PC-9 (cell line): ENCODE data around the gene COL5A1. TPM values are rescaled to one million over a fixed set of nuclear protein-coding genes. Genes with fewer than 3 reads are reported as not detected.

Experiments used
- BruUV-seq: library from RNA; stranded (reverse); fragments of 400-500 nt; replicated peaks from 2 replicates; lab custom pipeline; 2021; lab: Mats Ljungman, UMichigan
- CTCF ChIA-PET: fragments of 300-600 bp; sonication (Branson Sonifier 250); formaldehyde crosslinking; loops from one replicate; lab custom pipeline; 2022; ENCODE audit warnings: antibody characterized with exemption; lab: Charles Lee
- POLR2A ChIA-PET: fragments of 300-600 bp; sonication (Branson Sonifier 250); formaldehyde crosslinking; loops from one replicate; lab custom pipeline; 2022; ENCODE audit warnings: antibody characterized with exemption; ENCODE audit not compliant: unreplicated experiment; lab: Charles Lee
- DNase-seq, 2 experiments: peaks; one replicate each; pipeline versions ENCODE4 v3.0.0 to v3.0.0-alpha.2; 2015 to 2022; ENCODE audit warnings: mixed read lengths in 1 of 2
- H2AFZ ChIP-seq: fragments of 200-600 bp; sonication (generic); 2 replicates; pipeline ENCODE4 v1.8.1; 2017; ENCODE audit warnings: antibody characterized with exemption
- H3F3A ChIP-seq: fragments of 200-600 bp; sonication (generic); 2 replicates; pipeline ENCODE4 v1.8.1; 2017; ENCODE audit warnings: antibody characterized with exemption, mild to moderate bottlenecking, low read depth; ENCODE audit not compliant: insufficient read depth
- H3K27ac ChIP-seq: fragments of 200-600 bp; sonication (generic); 2 replicates; pipeline ENCODE4 v1.6.1; 2016; ENCODE audit warnings: mixed run types
- H3K27me3 ChIP-seq: fragments of 200-600 bp; sonication (generic); 2 replicates; pipeline ENCODE4 v1.6.1; 2016; ENCODE audit warnings: low read depth, mixed run types; ENCODE audit not compliant: insufficient read depth
- H3K36me3 ChIP-seq: fragments of 200-600 bp; sonication (generic); 2 replicates; pipeline ENCODE4 v1.6.1; 2016; ENCODE audit warnings: low read depth, mixed run types
- H3K4me1 ChIP-seq: fragments of 200-600 bp; sonication (generic); replicated peaks from 2 replicates; pipeline ENCODE4 v1.6.1; 2016; ENCODE audit warnings: mixed run types; ENCODE audit not compliant: insufficient read depth
- H3K4me2 ChIP-seq: fragments of 200-600 bp; sonication (generic); 2 replicates; pipeline ENCODE4 v1.6.1; 2017; ENCODE audit warnings: mixed run types
- H3K4me3 ChIP-seq: fragments of 200-600 bp; sonication (generic); 2 replicates; pipeline ENCODE4 v1.6.1; 2016; ENCODE audit warnings: mixed run types
- H3K79me2 ChIP-seq: fragments of 200-600 bp; sonication (generic); 2 replicates; pipeline ENCODE4 v1.6.1; 2017; ENCODE audit warnings: low read depth, mixed run types
- H3K9me2 ChIP-seq: fragments of 200-600 bp; sonication (generic); 2 replicates; pipeline ENCODE4 v1.8.1; 2017; ENCODE audit warnings: mild to moderate bottlenecking; ENCODE audit not compliant: insufficient read depth
- H3K9me3 ChIP-seq: fragments of 200-600 bp; sonication (generic); 2 replicates; pipeline ENCODE4 v1.8.1; 2016; ENCODE audit warnings: low read depth; ENCODE audit not compliant: insufficient read depth
- H4K20me1 ChIP-seq: fragments of 200-600 bp; sonication (generic); 2 replicates; pipeline ENCODE4 v1.8.1; 2017; ENCODE audit not compliant: insufficient read depth
- EZH2 ChIP-seq: fragments of 200-600 bp; sonication (generic); IDR thresholded peaks from 2 replicates; pipeline ENCODE4 v1.8.0; 2017; ENCODE audit warnings: antibody characterized with exemption, low read depth
- intact Hi-C: fragments of 100-400 bp; cut with micrococcal nuclease; formaldehyde crosslinking; loops from one replicate; pipeline ENCODE4 v1.10.0; 2022; ENCODE audit not compliant: unreplicated experiment
- total RNA-seq: library from RNA; stranded (reverse); gene quantifications from 2 replicates; pipeline ENCODE4 v1.2.3, GENCODE V29; 2021
- TF ChIP-seq, protein P1 (sequence below): fragments of 200-600 bp; sonication (generic); conservative IDR thresholded peaks from 2 replicates; pipeline ENCODE4 v1.6.1; 2017; ENCODE audit warnings: mixed run types, antibody characterized with exemption, mild to moderate bottlenecking, moderate library complexity

Gene COL5A1
- total RNA-seq, 1 experiment from 2014 or later, result 15.2 TPM

DNA sequence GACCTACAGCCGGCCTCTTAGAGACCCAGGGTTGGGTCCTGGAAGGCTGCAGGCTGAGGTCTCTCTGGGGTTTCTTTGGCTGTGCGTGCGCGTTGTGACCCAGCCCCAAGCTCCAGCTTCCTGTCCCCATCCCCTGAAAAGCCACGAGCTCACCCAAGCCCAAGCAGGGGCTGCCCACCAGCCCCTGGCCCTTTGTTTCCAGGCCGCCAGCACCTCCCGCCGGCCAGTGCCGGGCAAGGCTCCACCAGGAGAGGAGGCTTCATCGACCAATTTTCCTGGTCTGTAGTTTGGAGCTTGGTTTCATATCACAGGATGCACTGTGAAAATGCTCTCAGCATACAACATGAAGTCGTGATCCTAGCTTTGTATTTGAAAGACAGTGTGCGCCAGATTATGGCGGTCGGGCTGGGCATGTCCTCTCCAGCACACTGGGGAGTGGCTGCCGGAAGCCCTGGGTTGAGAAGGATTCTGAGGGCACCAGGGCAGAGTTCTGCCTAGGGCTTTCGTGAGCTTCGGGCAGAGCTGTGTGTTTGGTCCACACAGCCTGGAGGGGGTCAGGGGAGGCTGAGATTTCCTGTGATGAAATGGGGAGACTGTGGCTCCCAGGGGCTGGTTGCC lies 78.6 kb downstream of the COL5A1 start:
- no peak for DNase-seq
- ChIA-PET POLR2A (no interaction called here), CTCF (no interaction called here)
- no TSS peak for BruUV-seq
- Histone ChIP-seq H3K4me2 (no peak overlapping the region), H2AFZ (no peak overlapping the region), H3K27me3 (peaks cover 91% of the 10 kb centered on the region), H3K79me2 (no peaks in the 10 kb centered on the region), H4K20me1 (no peaks in the 10 kb centered on the region), H3K9me3 (no peaks in the 10 kb centered on the region), H3K36me3 (no peaks in the 10 kb centered on the region), H3F3A (no peaks in the 10 kb centered on the region), H3K4me1 (no peaks in the 10 kb centered on the region), H3K4me3 (no peak overlapping the region), H3K9me2 (no peaks in the 10 kb centered on the region), H3K27ac (no peak overlapping the region)
- TF ChIP-seq, protein P1, sequence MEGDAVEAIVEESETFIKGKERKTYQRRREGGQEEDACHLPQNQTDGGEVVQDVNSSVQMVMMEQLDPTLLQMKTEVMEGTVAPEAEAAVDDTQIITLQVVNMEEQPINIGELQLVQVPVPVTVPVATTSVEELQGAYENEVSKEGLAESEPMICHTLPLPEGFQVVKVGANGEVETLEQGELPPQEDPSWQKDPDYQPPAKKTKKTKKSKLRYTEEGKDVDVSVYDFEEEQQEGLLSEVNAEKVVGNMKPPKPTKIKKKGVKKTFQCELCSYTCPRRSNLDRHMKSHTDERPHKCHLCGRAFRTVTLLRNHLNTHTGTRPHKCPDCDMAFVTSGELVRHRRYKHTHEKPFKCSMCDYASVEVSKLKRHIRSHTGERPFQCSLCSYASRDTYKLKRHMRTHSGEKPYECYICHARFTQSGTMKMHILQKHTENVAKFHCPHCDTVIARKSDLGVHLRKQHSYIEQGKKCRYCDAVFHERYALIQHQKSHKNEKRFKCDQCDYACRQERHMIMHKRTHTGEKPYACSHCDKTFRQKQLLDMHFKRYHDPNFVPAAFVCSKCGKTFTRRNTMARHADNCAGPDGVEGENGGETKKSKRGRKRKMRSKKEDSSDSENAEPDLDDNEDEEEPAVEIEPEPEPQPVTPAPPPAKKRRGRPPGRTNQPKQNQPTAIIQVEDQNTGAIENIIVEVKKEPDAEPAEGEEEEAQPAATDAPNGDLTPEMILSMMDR, result no peak
- TF ChIP-seq EZH2, result no peak
- intact Hi-C loops, result no loop called here

DNA sequence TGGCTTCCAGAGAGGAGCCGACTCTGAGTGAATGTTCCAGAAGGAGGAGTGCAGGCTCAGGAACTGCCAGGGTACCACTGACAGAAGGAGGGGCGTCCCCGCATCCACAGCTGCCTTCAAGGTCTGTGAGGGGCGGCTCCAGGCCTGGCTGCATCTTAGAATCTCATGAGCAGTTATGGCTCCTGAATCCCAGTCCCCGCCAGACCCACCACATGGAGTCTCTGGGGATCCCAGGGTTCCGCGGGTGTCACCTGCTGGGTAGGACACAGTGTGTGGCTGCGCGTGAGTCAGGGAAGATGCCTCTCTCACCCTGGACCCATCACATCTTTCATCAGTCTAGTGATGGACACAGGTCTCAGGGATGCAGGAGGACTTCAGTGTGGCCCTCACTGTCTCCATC lies 79.2 kb downstream of the COL5A1 start:
- no peak overlapping the region for H3K4me3 ChIP-seq
- H3K27me3 ChIP-seq, result peaks cover 95% of the 10 kb centered on the region
- ChIA-PET POLR2A (no interaction called here), CTCF (no interaction called here)
- DNase-seq, result no peak
- no TSS peak for BruUV-seq
- H3K4me1 ChIP-seq, result no peaks in the 10 kb centered on the region
- H3K9me2 ChIP-seq, result no peaks in the 10 kb centered on the region
- no peaks in the 10 kb centered on the region for H3K36me3 ChIP-seq
- TF ChIP-seq EZH2, result no peak
- TF ChIP-seq, protein P1, result no peak
- intact Hi-C loops, result no loop called here
- no peak overlapping the region for H2AFZ ChIP-seq
- H3F3A ChIP-seq, result no peaks in the 10 kb centered on the region
- no peak overlapping the region for H3K4me2 ChIP-seq
- H3K27ac ChIP-seq, result no peak overlapping the region
- no peaks in the 10 kb centered on the region for H4K20me1 ChIP-seq
- no peaks in the 10 kb centered on the region for H3K79me2 ChIP-seq
- H3K9me3 ChIP-seq, result no peaks in the 10 kb centered on the region

DNA sequence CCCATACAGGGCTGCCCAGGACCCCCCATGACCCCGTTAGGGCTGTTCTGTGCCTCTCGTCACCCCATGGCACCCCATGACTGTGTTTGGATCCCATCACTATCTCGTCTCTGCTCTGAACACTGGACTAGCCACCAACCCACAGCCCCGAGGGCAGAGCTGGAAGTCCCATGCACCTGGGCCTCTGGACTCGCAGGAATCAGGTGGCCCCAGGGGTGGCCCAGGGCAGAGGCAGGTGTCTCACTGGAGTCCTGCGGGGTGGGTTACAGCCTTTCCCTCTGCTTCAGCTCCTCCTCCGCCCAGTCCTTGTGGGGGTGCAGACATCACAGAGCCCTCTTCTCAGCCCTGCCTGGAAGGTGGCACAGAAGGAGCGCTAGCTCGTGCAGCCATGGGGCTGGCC lies 79.7 kb downstream of the COL5A1 start:
- Histone ChIP-seq H3K4me2 (no peak overlapping the region), H3K9me2 (no peaks in the 10 kb centered on the region), H3K27me3 (peaks cover 95% of the 10 kb centered on the region), H2AFZ (no peak overlapping the region), H3K79me2 (no peaks in the 10 kb centered on the region), H3K4me3 (no peak overlapping the region), H4K20me1 (no peaks in the 10 kb centered on the region), H3K27ac (no peak overlapping the region), H3K9me3 (no peaks in the 10 kb centered on the region), H3K4me1 (no peaks in the 10 kb centered on the region), H3K36me3 (no peaks in the 10 kb centered on the region), H3F3A (no peaks in the 10 kb centered on the region)
- intact Hi-C loops, result no loop called here
- ChIA-PET CTCF (no interaction called here), POLR2A (no interaction called here)
- DNase-seq, result no peak
- TF ChIP-seq EZH2, result no peak
- TF ChIP-seq, protein P1, result no peak
- no TSS peak for BruUV-seq
